GM21619 (cell line): ENCODE data around the gene A2ML1.
"Not testable (repeated sequence)": the region's sequence is repeated elsewhere in the genome, so short reads cannot be mapped to it uniquely, and the experiment has no call there.

ENCODE experiments used
- ATAC-seq: cut with Tn5 transposase; IDR thresholded peaks from one replicate; pipeline ENCODE4 v1.9.1; 2021; ENCODE audit not compliant: unreplicated experiment

The A2ML1 gene

DNA sequence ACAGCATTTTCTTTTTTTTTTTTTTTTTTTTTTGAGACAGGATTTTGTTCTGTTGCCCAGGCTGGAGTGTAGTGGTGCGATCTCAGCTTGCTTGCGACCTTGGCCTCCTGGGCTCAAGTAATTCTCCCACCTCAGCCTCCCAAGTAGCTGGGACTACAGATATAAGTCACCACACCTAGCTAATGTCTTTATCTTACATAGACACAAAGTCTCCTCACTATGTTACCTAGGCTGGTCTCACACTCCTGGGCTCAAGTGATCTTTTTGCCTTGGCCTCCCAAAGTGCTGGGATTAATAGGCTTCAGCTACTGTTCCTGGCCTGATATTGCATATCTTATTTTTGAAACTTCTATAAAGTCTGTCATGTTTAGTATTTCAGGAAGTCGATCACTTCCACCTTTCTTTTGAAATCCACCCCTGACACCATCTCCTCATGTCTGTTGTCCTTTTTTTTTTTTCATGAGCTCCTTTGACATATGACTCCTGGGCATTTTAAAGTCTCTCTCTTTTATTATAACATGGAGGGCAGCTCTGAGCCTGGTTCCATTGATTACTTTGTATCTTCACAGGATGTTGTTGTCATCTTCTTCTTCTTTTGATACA lies 5.9 kb upstream of the A2ML1 start:
- ATAC-seq = no peak

DNA sequence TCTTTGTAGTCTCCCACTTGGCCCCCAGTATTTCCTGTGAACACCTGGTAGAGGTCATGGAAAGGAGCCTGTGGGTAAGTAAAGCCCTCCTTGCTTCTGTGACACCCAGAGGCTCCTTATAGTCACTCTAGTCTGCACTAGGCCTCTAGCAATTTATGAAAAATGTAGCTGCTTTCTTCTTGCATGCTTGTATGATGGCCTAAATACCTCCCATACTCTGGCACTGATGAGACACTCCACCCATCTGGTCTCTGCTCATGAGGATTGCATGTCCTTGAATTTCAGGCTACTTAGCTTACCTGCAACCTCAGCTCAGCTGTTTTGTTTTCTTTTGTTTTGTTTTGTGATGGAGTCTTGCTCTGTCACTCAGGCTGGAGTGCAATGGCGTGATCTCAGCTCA lies 4.6 kb upstream of the A2ML1 start:
- ATAC-seq = no peak

DNA sequence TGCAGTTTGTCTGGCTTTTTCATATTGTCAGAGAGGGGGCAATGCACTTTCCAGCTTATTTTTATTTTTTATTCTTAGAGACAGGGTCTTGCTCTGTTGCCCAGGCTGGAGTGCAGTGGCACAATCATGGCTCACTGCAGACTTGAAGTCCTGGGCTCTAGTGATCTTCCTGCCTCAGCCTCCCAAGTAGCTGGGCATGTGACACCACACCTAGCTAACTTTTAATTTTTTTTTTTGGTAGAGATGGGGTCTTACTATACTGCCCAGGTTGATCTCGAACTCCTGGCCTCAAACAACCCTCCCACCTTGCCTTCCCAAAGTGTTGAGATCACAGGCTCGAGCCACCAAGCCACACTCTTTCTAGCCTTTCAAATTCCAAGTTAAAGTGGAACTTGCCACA lies 3.9 kb upstream of the A2ML1 start:
- ATAC-seq = no peak

DNA sequence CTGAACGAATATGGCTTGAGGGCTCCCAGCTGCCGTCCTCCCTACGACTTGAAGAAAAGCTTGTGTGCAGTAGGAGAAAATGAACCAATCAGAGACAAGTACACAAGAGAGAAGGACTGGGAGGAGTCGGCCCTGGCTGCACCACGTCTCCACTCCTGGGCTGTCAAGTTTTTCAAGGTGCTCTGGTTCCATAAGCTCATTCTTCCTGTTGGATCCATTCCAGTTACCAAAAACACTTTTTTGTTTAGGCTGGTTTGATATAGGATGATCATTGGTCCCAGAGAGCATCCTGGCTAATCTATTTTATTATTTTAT lies 2.8 kb upstream of the A2ML1 start:
- no peak for ATAC-seq

DNA sequence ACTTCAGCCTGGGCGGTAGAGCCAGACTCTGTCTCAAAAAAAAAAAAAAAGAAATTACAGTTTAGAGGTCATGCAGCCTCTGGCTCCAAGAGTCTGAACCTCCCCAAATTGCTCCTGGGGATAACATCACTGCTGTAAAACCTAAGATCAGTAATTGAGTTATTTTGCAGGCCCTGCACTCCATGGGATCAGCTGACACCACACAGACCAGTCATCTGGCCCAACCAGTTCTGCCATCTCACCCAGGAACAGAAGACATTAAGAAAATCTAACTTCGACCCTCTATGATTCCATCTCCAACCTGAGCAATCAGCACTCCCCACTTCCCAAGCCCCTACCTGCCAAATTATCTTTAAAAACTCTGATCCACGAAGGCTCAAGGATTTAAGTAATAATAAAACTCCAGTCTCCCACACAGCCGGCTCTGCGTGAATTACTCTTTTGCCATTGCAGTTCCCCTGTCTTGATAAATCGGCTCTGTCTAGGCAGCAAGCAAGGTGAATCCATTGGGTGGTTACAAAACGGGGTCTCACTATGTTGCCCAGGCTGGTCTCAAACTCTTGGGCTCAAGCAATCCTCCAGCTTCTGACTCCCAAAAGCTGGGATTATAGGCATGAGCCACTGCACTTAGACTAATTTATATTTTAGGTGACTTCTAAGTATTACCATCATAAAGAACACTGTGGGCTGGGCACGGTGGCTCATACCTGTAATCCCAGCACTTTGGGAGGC lies 1.6 kb upstream of the A2ML1 start:
- not testable (repeated sequence) for ATAC-seq

DNA sequence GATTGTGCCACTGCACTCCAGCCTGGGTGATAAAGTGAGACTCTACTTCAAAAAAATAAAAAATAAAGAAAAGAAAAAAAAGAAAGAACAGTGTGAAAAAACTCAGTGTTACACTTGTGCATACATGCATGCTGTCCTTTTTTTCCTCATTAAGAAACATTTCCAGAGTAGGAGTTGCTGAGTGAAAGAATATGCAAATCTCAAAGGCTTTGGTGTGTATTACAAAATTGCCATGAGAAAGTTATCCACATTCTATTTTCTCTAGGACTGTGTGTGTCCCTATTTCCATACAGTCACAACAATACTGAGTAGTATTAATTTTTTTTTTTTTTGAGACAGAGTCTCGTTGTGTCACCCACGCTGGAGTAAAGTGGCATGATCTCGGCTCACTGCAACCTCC lies 830 bp upstream of the A2ML1 start:
- ATAC-seq = no peak

DNA sequence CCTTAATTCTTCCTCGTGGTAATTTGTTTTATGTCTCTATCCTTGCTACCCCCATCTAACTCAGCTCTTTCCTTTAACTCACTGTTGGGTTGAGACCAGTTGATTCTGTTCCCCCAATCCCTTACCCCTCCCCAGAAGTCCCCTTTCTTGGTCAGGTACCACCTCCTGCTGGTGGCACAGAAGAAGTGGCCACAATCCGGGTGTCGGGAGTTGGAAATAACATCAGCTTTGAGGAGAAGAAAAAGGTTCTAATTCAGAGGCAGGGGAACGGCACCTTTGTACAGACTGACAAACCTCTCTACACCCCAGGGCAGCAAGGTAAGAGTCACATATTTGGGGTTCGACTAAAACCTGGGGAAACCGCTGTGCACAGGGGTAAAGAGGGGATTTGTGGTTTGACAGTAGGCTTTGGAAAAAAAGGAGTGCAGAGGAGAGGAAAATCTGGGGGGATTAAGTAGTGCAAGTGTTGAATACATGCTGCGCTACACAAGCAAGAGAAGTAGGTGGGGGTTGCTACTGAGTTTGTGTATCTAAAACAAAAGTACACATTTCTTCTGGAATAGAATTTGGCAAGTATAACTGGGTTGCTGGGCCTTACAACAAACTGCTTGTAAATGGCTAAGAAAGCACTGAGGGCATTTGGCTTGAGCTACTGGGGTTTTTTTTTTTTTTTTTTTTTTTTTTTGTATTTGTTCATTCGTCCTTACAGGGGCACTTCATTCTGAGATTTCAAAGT lies 1.3 kb downstream of the A2ML1 start:
- ATAC-seq = no peak

DNA sequence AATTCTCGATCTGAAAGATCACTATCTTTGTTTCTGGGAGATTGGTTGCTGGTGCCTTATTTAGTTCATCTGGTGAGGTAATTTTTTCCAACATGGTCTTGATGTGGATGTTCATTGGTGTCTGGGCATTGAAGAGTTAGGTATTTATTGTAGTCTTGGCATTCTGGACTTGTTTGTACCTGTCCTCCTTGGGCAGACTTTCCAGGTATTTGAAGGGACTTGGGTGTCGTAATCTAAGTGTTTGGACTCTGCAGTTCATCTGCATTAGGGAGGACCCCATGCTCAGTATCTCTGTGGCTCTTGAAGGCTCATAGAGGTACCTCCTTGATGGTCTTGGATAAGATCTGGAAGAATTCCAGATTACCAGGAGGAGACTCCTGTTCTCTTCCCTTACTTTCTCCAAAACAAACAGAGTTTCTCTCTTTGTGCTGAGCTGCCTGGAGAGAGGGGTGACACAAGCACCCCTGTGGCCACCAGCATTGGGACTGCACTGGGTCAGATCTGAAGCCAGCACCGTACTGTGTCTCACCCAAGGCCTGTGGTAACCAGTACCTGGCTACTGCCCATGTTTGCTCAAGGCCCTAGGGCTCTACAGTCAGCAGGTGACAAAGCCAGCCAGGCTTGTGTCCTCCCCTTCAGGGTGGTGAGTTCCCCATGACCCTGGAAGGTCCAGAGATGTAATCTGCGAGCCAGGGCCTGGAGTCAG lies 5.3 kb downstream of the A2ML1 start:
- no peak for ATAC-seq

DNA sequence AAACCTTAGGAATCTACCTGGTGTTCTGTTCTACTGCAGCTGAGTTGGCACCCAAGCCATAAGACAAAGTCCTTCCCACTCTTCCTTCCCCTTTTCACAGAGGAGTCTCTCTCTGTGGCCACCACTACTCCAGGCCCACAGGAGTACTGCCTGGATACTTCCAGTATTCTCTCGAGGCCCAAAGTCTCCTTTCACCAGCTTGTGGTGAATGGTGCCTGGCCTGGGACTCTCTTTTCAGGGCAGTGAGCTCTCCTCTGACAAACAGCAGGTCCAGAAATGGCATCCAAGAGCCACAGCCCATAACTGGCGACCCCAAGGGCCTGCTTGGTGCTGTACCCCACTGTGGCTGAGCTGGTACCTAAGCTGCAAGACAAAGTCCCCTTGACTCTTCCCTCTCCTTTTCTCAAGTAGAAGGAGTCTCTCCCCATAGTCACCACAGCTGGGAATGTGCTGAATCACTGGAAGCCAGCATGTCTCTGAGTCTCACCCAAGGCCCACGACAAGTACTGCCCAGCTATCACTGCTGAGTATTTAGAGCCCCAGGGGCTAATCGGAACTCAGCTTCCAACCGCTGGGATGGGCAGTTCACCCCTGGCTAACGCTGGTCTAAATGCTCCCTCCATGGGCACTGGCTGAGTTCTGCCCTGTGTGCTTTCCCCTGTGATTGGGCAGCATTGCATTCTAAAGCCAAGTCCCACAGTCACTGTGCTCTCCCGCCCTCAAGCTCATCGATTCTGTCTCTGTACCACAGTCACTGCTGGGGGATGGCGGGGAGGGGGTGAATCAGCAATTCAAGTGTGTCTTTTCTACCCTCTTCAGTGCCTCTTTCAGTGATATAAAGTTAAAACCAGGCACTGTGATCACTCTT lies 6.1 kb downstream of the A2ML1 start:
- no peak for ATAC-seq

DNA sequence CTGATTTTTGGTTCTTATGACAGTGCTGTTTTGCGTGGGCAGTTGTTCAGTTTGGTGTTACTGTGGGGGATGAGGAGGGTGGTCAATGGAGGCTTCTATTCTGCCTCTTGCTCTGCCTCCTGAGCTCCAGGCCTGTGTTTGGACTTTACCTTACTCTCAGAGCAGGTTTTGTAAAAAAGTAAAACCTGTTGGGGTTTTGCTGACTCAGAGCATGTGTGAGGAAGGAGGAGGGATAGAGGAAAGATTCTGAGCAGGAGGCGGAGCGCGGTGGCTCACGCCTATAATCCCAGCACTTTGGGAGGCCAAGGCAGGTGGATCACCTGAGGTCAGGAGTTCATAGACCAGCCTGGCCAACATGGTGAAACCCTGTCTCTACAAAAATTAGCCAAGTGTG lies 6.7 kb downstream of the A2ML1 start:
- no peak for ATAC-seq

DNA sequence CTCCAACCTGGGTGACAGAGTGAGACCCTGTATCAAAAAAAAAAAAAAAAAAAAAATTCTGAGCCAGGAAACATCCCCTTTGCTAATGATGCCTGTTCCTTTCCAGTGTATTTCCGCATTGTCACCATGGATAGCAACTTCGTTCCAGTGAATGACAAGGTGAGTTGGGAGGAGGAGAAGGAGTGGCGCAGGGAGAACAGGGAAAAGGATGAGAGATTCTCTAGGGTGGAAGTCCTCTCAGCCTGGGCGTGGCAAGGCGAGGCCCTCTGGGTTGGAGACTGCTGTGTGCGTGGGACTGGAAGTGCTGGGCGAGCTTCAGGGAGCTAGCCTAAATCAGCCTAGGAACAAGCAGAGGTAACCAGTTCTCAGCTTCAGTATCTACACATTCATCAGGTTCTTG lies 7.2 kb downstream of the A2ML1 start:
- ATAC-seq = no peak

DNA sequence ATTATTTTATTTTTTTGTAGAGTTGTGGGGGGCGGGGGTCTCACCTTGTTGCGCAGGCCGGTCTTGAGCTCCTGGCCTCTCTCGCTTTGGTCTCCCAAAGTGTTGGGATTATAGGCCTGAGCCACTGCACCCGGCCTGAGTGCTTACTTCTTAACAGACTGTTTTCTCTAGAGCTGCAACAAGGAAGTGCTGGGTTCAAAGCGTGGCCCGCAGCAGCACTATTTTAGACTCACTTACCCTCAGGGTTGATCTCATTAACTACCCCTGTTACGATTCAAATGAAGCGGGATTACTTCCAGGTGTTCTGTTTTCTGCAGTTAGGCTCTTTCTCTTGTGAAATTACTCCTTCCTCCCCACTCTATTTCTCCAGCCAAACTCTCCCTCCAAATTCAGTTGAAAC lies 8.7 kb downstream of the A2ML1 start:
- no peak for ATAC-seq

DNA sequence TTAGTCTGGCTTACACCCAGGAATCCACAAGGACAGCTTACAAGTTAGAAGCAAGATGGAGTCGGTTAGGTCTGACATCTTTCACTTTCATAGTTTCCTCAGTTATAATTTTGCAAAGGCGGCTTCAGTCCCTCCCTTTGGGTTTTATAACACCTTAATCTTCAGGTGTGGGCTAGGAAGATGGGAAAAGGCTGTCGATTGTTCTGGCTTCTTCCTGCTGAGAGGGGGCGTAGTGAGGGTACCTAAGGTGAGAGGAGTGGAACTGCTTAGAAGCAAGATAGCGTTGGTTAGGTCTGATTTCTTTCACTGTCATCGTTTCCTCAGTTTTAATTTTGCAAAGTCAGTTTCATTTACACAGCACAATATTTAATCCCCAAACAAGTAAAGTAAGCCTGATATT lies 10.1 kb downstream of the A2ML1 start:
- ATAC-seq = no peak

DNA sequence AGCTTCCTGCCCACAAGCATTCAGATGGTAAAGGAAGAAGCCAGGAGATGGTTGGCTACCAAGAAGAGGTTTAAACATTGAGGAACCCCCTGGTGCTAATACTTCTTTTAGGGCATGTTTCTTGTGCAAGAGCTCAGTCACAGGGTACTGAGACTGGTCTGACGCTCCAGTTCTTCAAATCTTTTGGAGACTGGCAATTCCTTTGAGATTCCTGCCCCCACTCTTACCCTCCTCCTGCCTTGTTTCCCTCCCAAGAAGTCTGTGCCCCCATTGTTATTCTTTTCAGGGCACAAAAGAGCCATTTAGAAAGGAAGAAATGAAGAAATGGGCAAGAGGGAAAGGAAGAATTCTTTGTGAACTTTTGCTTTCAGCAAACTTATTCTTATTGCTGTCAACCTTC lies 11.8 kb downstream of the A2ML1 start:
- no peak for ATAC-seq

DNA sequence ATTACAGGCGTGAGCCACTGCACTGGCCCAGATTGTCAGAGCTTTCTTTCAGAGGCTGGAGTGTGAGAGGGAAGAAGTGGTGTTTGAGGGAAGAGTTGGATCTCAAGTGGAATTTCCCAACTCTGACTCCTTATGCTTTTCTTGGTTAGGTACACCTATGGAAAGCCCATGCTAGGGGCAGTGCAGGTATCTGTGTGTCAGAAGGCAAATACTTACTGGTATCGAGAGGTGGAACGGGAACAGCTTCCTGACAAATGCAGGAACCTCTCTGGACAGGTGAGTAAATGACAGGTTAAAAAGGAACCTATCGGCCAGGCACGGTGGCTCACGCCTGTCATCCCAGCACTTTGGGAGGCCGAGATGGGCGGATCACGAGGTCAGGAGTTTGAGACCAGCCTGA lies 14.9 kb downstream of the A2ML1 start:
- ATAC-seq = no peak

DNA sequence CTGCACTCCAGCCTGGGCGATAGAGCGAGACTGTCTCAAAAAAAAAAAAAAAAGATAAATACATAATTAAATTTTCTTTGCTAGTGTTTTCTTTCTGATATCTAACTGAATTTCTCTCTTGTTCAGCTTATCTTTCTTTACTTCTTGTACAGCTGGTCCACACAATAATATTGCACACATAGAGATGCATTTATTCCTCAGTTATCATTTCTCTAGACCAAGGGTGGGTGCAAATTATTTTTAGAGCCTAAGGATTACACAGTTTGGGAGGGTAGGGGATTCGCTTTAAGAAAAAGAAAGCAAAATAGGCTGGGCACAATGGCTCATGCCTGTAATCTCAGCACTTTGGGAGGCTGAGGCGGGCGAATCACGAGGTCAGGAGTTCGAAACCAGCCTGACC lies 17.9 kb downstream of the A2ML1 start:
- ATAC-seq = no peak

DNA sequence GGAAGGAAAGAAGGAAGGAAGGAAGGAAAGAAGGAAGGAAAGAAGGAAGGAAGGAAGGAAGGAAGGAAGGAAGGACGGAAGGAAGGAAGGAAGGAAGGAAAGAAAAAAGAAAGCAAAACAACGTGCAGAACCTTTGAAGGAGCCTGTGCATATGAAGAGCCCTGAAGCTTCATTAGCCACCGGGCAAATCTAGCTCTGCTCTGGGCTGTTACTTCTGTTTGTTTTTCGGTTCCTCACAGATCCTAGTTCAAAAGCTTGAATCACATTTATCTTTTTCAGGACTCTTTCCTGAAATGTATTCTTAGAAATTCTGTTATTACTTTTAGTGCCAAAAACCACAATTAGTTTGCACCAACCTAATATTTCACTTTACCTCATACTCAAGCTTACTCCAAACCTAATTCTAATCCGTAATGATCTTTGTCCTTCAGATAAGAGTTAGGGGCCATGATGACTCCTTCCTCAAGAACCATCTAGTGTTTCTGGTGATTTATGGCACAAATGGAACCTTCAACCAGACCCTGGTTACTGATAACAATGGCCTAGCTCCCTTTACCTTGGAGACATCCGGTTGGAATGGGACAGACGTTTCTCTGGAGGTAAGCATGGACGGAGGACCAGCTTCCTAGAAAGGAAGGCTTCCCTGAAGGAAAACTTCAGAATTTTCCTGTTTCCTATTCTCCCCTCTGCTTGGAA lies 18.7 kb downstream of the A2ML1 start:
- no peak for ATAC-seq

DNA sequence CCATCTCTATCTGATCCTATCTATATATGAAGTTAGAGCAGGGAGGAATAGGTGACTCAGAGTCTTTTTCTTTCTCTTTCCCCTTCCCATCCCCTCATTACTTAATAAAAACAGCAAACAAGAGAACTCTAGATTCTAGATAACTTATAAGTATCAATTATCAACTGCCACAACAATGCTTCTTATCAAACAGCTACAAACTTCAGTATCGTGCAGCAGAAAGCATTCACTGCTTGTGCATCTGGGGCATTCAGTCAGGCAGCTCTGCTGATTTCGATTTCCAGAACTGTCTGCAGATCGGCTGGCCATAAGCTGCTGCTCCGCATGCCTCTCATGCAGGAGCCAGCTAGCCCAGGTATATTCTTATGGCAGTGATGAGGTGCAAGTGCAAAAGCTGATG lies 19.4 kb downstream of the A2ML1 start:
- no peak for ATAC-seq

DNA sequence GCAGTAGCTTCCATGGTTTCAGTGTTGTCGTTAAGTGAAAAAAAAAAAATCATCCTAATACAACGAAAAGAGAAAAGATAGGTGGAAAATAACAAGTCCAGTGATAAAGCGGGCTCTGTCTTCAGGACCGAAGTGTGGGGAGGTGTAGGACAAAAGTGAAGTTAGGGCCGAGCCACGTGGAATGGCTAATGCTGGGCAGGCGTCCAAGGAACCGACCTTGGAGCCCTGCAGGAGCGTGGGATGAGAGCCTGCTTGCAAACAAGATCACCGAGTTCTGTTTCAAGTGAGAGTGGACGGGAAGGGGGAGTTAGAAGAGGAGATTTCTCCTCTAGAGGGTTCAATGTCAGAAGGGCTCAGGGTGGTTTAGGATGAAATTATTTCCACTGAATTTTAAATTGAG lies 22.2 kb downstream of the A2ML1 start:
- ATAC-seq = no peak

DNA sequence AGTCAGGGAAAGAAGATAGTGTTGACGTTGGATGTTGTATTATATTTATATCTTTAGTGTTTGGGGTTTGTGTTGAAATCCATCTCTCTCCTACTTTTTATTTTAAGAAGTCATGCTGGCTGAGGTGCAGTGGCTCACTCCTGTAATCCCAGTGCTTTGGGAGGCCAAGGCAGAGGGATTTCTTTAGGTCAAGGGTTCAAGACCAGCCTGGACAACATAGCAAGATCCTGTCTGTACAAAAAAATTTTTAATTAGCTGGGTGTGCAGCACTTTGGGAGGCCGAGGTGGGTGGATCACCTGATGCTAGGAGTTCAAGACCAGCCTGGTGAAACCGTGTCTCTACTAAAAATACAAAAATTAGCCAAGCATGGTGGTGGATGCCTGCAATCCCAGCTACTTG lies 23.9 kb downstream of the A2ML1 start:
- ATAC-seq = no peak
